IMR-90 (cell line): Measurements from ENCODE around the gene HTRA2. TPM values are rescaled to one million over a fixed set of nuclear protein-coding genes. Genes with fewer than 3 reads are reported as not detected.

Source experiments
- ATAC-seq: fragments of 200-7000 bp; cut with Tn5 transposase; 2 replicates; pipeline ENCODE4 v1.9.1; 2020; ENCODE audit warnings: low read depth, mild to moderate bottlenecking, moderate library complexity
- BruUV-seq: library from RNA; stranded (reverse); fragments of 400-500 nt; replicated peaks from 2 replicates; lab custom pipeline; 2021; lab: Mats Ljungman, UMichigan
- CTCF ChIA-PET: fragments of 300-600 bp; formaldehyde crosslinking; extraction: SDS; loops from one replicate; lab custom pipeline; 2021; ENCODE audit warnings: antibody characterized with exemption; lab: Yijun Ruan, JAX
- POLR2A ChIA-PET: fragments of 300-600 bp; sonication (Branson Sonifier 250); formaldehyde crosslinking; loops from one replicate; lab custom pipeline; 2022; ENCODE audit warnings: antibody characterized with exemption; ENCODE audit not compliant: unreplicated experiment; lab: Charles Lee
- DNase-seq: peaks from one replicate; pipeline ENCODE4 v3.0.0; 2013
- H2AFZ ChIP-seq: replicated peaks from 2 replicates; pipeline ENCODE3; 2013; ENCODE audit warnings: low read length, mild to moderate bottlenecking; ENCODE audit not compliant: poor library complexity
- H2AK5ac ChIP-seq: 2 replicates; pipeline ENCODE4 v1.6.1; 2013; ENCODE audit warnings: low read depth, low read length, inconsistent platforms
- H2AK9ac ChIP-seq: replicated peaks from 2 replicates; pipeline ENCODE3; 2013; ENCODE audit warnings: mild to moderate bottlenecking, low read depth, low read length, moderate library complexity; ENCODE audit not compliant: poor library complexity
- H2BK120ac ChIP-seq: 2 replicates; pipeline ENCODE4 v1.6.1; 2013; ENCODE audit warnings: low read depth, low read length, inconsistent platforms
- H2BK15ac ChIP-seq: 3 replicates; pipeline ENCODE4 v1.6.1; 2013; ENCODE audit warnings: low read depth, low read length, inconsistent platforms
- H2BK20ac ChIP-seq: 2 replicates; pipeline ENCODE4 v1.6.1; 2013; ENCODE audit warnings: low read depth, mild to moderate bottlenecking, inconsistent platforms, low read length, moderate library complexity
- H2BK5ac ChIP-seq: 2 replicates; pipeline ENCODE4 v1.6.1; 2013; ENCODE audit warnings: mild to moderate bottlenecking, low read depth, low read length, inconsistent platforms; ENCODE audit not compliant: poor library complexity, severe bottlenecking
- H3K14ac ChIP-seq: replicated peaks from 2 replicates; pipeline ENCODE4 v1.6.1; 2013; ENCODE audit warnings: low read depth, low read length, inconsistent platforms
- H3K18ac ChIP-seq: 2 replicates; pipeline ENCODE4 v1.6.1; 2013; ENCODE audit warnings: low read depth, low read length, control low read depth
- H3K23ac ChIP-seq: 2 replicates; pipeline ENCODE4 v1.6.1; 2013; ENCODE audit warnings: low read depth, low read length, inconsistent platforms
- H3K27ac ChIP-seq: 2 replicates; pipeline ENCODE4 v1.5.1; 2013; ENCODE audit warnings: mild to moderate bottlenecking, control low read depth, low read length; ENCODE audit not compliant: insufficient read depth
- H3K27me3 ChIP-seq: 2 replicates; pipeline ENCODE4 v1.6.1; 2013; ENCODE audit warnings: low read length; ENCODE audit not compliant: control insufficient read depth, insufficient read depth
- H3K36me3 ChIP-seq: 2 replicates; pipeline ENCODE4 v1.6.1; 2013; ENCODE audit warnings: low read length, mixed read lengths; ENCODE audit not compliant: control insufficient read depth, insufficient read depth
- H3K4ac ChIP-seq: 2 replicates; pipeline ENCODE4 v1.6.1; 2013; ENCODE audit warnings: low read depth, low read length, inconsistent platforms
- H3K4me1 ChIP-seq: 2 replicates; pipeline ENCODE4 v1.6.1; 2013; ENCODE audit warnings: low read length, mixed read lengths; ENCODE audit not compliant: control insufficient read depth, insufficient read depth
- H3K4me2 ChIP-seq: 2 replicates; pipeline ENCODE4 v1.6.1; 2013; ENCODE audit warnings: low read depth, mild to moderate bottlenecking, control low read depth, low read length, moderate library complexity
- H3K4me3 ChIP-seq: 2 replicates; pipeline ENCODE4 v1.5.1; 2013; ENCODE audit warnings: low read depth, mild to moderate bottlenecking, control low read depth, low read length, moderate library complexity; ENCODE audit not compliant: insufficient read depth
- H3K56ac ChIP-seq: 2 replicates; pipeline ENCODE4 v1.6.1; 2013; ENCODE audit warnings: low read length, inconsistent platforms; ENCODE audit not compliant: insufficient read depth; ENCODE audit errors: extremely low read depth
- H3K79me1 ChIP-seq, 2 experiments: 2 replicates each; pipeline ENCODE4 v1.6.1; 2013; ENCODE audit warnings: low read length in 2 of 2, inconsistent platforms in 1 of 2, low read depth in 1 of 2
- H3K9ac ChIP-seq: 2 replicates; pipeline ENCODE4 v1.6.1; 2013; ENCODE audit warnings: low read depth, low read length, control low read depth
- H3K9me1 ChIP-seq: 2 replicates; pipeline ENCODE4 v1.6.1; 2013; ENCODE audit warnings: low read length, inconsistent platforms; ENCODE audit not compliant: insufficient read depth
- H3K9me3 ChIP-seq: 2 replicates; pipeline ENCODE4 v1.6.1; 2013; ENCODE audit warnings: low read length; ENCODE audit not compliant: control insufficient read depth, insufficient read depth
- H4K20me1 ChIP-seq: 2 replicates; pipeline ENCODE4 v1.6.1; 2013; ENCODE audit warnings: low read length, inconsistent platforms; ENCODE audit not compliant: insufficient read depth
- H4K5ac ChIP-seq: 2 replicates; pipeline ENCODE4 v1.6.1; 2013; ENCODE audit warnings: mild to moderate bottlenecking, low read depth, low read length, control low read depth
- H4K8ac ChIP-seq, 2 experiments: 2 replicates each; pipeline ENCODE4 v1.6.1; 2013; ENCODE audit warnings: low read depth in 2 of 2, low read length in 2 of 2, control low read depth in 1 of 2, inconsistent platforms in 1 of 2
- H4K91ac ChIP-seq: 2 replicates; pipeline ENCODE4 v1.6.1; 2013; ENCODE audit warnings: low read depth, low read length, inconsistent platforms; ENCODE audit not compliant: insufficient read depth
- BHLHE40 ChIP-seq: fragments of 150-350 bp; IDR thresholded peaks from 2 replicates; pipeline ENCODE4 v1.6.1; 2016; ENCODE audit warnings: mild to moderate bottlenecking, low read depth, low read length
- MAFK ChIP-seq: IDR thresholded peaks from 2 replicates; pipeline ENCODE4 v1.6.1; 2012; ENCODE audit warnings: low read depth, low read length, improper control_type of control experiment
- NFE2L2 ChIP-seq: fragments of 150-350 bp; IDR thresholded peaks from 2 replicates; pipeline ENCODE4 v1.6.1; 2016; ENCODE audit warnings: low read depth, mild to moderate bottlenecking, low read length
- RCOR1 ChIP-seq: IDR thresholded peaks from 2 replicates; pipeline ENCODE4 v1.6.1; 2012; ENCODE audit warnings: mild to moderate bottlenecking, low read length, improper control_type of control experiment; ENCODE audit not compliant: insufficient replicate concordance
- SMC3 ChIP-seq: fragments of 150-350 bp; IDR thresholded peaks from 2 replicates; pipeline ENCODE4 v1.6.1; 2016; ENCODE audit warnings: low read depth, mild to moderate bottlenecking, antibody characterized with exemption, low read length, moderate library complexity
- USF2 ChIP-seq: fragments of 150-350 bp; IDR thresholded peaks from 2 replicates; pipeline ENCODE4 v1.6.1; 2017; ENCODE audit warnings: mild to moderate bottlenecking, antibody characterized with exemption, low read length, low read depth
- WGBS, 2 experiments: methylation state at CpG; one replicate each; pipeline versions ENCODE4 v1.1.5 to v1.1.7; 2013; ENCODE audit warnings: missing lambda C conversion rate in 2 of 2; ENCODE audit not compliant: insufficient read length in 1 of 2; ENCODE audit errors: extremely low coverage in 2 of 2; 5-methylcytosine and 5-hydroxymethylcytosine counted together
- dilution Hi-C: fragments of 300-500 bp; cut with HindIII; formaldehyde crosslinking; loops from one replicate; pipeline ENCODE4 v1.14.3; 2018; ENCODE audit warnings: low sequenced_read_pairs; ENCODE audit not compliant: unreplicated experiment
- in situ Hi-C: fragments of 300-500 bp; cut with MboI; formaldehyde crosslinking; loops from 3 replicates; pipeline ENCODE4 v1.14.3; 2019; ENCODE audit warnings: low sequenced_read_pairs, inconsistent platforms, mixed read lengths
- intact Hi-C: fragments of 100-400 bp; cut with micrococcal nuclease; formaldehyde crosslinking; loops from 2 replicates; pipeline ENCODE4 v1.10.0; 2022
- polyA plus RNA-seq, 3 experiments: library from polyadenylated mRNA; depleted of rRNA; stranded (reverse); fragments of >200 nt; gene quantifications; 2 replicates each; pipeline ENCODE4 v1.2.3, GENCODE V29; 2012; ENCODE audit warnings: low replicate concordance in 1 of 3
- total RNA-seq: library from RNA; depleted of rRNA; stranded (reverse); fragments of >200 nt; gene quantifications from 2 replicates; pipeline ENCODE4 v1.2.3, GENCODE V29; 2012

Gene HTRA2
- total and polyA plus RNA-seq, 2 of the 4 experiments (the other 2 are of a cell fraction): 23.6 to 28.1 TPM

GRCh38 chr2:74536166-74536950 lies 6.6 kb downstream of the HTRA2 start:
- Histone ChIP-seq H2AK5ac (no peak overlapping the region), H3K36me3 (peaks cover 31% of the 10 kb centered on the region), H4K91ac (no peak overlapping the region), H2AK9ac (no peak overlapping the region), H3K4me1 (peaks cover 1% of the 10 kb centered on the region; the same call in 1 of the 2 replicates), H4K5ac (no peak overlapping the region), H3K4me2 (no peak overlapping the region), H4K8ac (no peak overlapping the region), H3K27ac (no peak overlapping the region), H3K27me3 (no peaks in the 10 kb centered on the region), H2BK15ac (no peak overlapping the region), H3K14ac (no peak overlapping the region), H2BK5ac (no peak overlapping the region), H2BK20ac (no peak overlapping the region), H4K20me1 (no peaks in the 10 kb centered on the region), H3K9ac (no peak overlapping the region), H3K56ac (no peak overlapping the region), H3K9me1 (peaks cover 1% of the 10 kb centered on the region), H2BK120ac (no peak overlapping the region), H2AFZ (peak overlapping the region; percentile 16), H3K79me1 (peaks cover 6 to 11% of the 10 kb centered on the region in 2 experiments), H3K23ac (no peak overlapping the region), H3K9me3 (no peaks in the 10 kb centered on the region), H3K18ac (no peak overlapping the region), H3K4me3 (no peak overlapping the region), H3K4ac (no peak overlapping the region)
- 95% methylated on average over 14 of the region's 23 CpGs; no CpG with 5 or more reads in 1 of the 2 experiments for WGBS, 2 experiments
- TF ChIP-seq USF2 (no peak), BHLHE40 (no peak), NFE2L2 (no peak), SMC3 (no peak), RCOR1 (no peak), MAFK (no peak)
- no peak for DNase-seq
- dilution Hi-C loops (no loop called here), intact Hi-C loops (no loop called here), in situ Hi-C loops (no loop called here)
- BruUV-seq: no TSS peak
- POLR2A ChIA-PET: no interaction called here
- ATAC-seq: no peak
- CTCF ChIA-PET: no interaction called here
